K562 (cell line): Measurements from ENCODE around the gene TMEM150C. TPM values are rescaled to one million over a fixed set of nuclear protein-coding genes. Genes with fewer than 3 reads are reported as not detected.

Source experiments
- ATAC-seq: fragments of 200-7000 bp; cut with Tn5 transposase; 3 replicates; pipeline ENCODE4 v1.9.1; 2020; ENCODE audit warnings: moderate library complexity
- BruUV-seq: library from RNA; stranded (reverse); fragments of 400-500 nt; replicated peaks from 2 replicates; lab custom pipeline; 2021; lab: Mats Ljungman, UMichigan
- CTCF ChIA-PET: fragments of 300-600 bp; formaldehyde crosslinking; extraction: SDS; loops from one replicate; lab custom pipeline; 2021; ENCODE audit warnings: low intra/inter-chr PET ratio; lab: Yijun Ruan, JAX
- POLR2A ChIA-PET: fragments of 300-600, 350-650 bp; sonication (Branson Sonifier 250); formaldehyde crosslinking; extraction: SDS; loops from one replicate; lab custom pipeline; 2021; ENCODE audit warnings: antibody characterized with exemption, inconsistent platforms; lab: Yijun Ruan, JAX
- DNase-seq, 4 experiments: peaks; one replicate each; pipeline versions ENCODE4 v3.0.0 to v3.0.0-alpha.2; 2011 to 2018; ENCODE audit warnings: low spot score in 3 of 4, mixed read lengths in 3 of 4; ENCODE audit errors: extremely low read depth in 1 of 4
- FAIRE-seq: peaks from 2 replicates; lab custom pipeline; 2011; peaks lifted over from hg19 to GRCh38; lab: Jason Lieb, UNC
- H2AFZ ChIP-seq: 2 replicates; pipeline ENCODE4 v1.6.0; 2011; ENCODE audit warnings: low read depth, low read length, control low read depth, inconsistent platforms
- H3K27ac ChIP-seq: fragments of 200-600 bp; 3 replicates; pipeline ENCODE4 v1.8.0; 2011; ENCODE audit warnings: low read depth, mild to moderate bottlenecking, control low read depth, inconsistent platforms, low read length, moderate library complexity, mixed read lengths; ENCODE audit errors: extremely low read depth
- H3K27me3 ChIP-seq, 2 experiments: fragments of 300-600 bp in 1 of 2; 2 replicates in 1 of 2; 3 replicates in 1 of 2; pipeline versions ENCODE4 v1.6.0 to v1.8.0; 2011; ENCODE audit warnings: inconsistent platforms in 2 of 2, low read length in 2 of 2, mild to moderate bottlenecking in 1 of 2, mixed read lengths in 1 of 2, moderate library complexity in 1 of 2; ENCODE audit not compliant: control insufficient read depth in 2 of 2, insufficient read depth in 2 of 2
- H3K36me3 ChIP-seq: fragments of 300-600 bp; 3 replicates; pipeline ENCODE4 v1.8.0; 2011; ENCODE audit warnings: mild to moderate bottlenecking, low read length, inconsistent platforms; ENCODE audit not compliant: control insufficient read depth, insufficient read depth
- H3K4me1 ChIP-seq, 2 experiments: fragments of 200-600 bp in 1 of 2; replicated peaks in 1 of 2; 2 replicates in 1 of 2; 3 replicates in 1 of 2; pipeline versions ENCODE4 v1.5.1 to v1.8.0; 2011; ENCODE audit warnings: inconsistent platforms in 2 of 2, low read length in 2 of 2, mild to moderate bottlenecking in 1 of 2, mixed read lengths in 1 of 2, moderate library complexity in 1 of 2; ENCODE audit not compliant: control insufficient read depth in 2 of 2, insufficient read depth in 2 of 2
- H3K4me2 ChIP-seq: 2 replicates; pipeline ENCODE4 v1.6.1; 2011; ENCODE audit warnings: low read length, control low read depth, inconsistent platforms, mixed read lengths; ENCODE audit not compliant: insufficient read depth
- H3K4me3 ChIP-seq: fragments of 200-600 bp; sonication (generic), shearing (Covaris generic); 2 replicates; pipeline ENCODE4 v1.5.1; 2016; ENCODE audit warnings: control low read depth, inconsistent platforms
- H3K79me2 ChIP-seq: fragments of 200-600 bp; 3 replicates; pipeline ENCODE4 v1.8.0; 2011; ENCODE audit warnings: low read length, inconsistent platforms; ENCODE audit not compliant: control insufficient read depth, insufficient read depth
- H3K9ac ChIP-seq, 2 experiments: 2 replicates each; pipeline versions ENCODE4 v1.6.0 to v1.6.1; 2011; ENCODE audit warnings: low read depth in 2 of 2, low read length in 2 of 2, control low read depth in 1 of 2, inconsistent platforms in 1 of 2, mild to moderate bottlenecking in 1 of 2, mixed read lengths in 1 of 2; ENCODE audit not compliant: insufficient read depth in 1 of 2
- H3K9me1 ChIP-seq: one replicate; pipeline ENCODE4 v1.6.0; 2011; ENCODE audit warnings: inconsistent platforms, mild to moderate bottlenecking, low read length, moderate library complexity; ENCODE audit not compliant: control insufficient read depth, insufficient read depth
- H3K9me3 ChIP-seq: replicated peaks from 2 replicates; pipeline ENCODE4 v1.5.1; 2011; ENCODE audit warnings: low read depth, low read length, inconsistent platforms; ENCODE audit not compliant: control insufficient read depth, insufficient read depth
- H4K20me1 ChIP-seq: replicated peaks from 2 replicates; pipeline ENCODE4 v1.6.1; 2011; ENCODE audit warnings: low read length, inconsistent platforms, mixed read lengths; ENCODE audit not compliant: control insufficient read depth, insufficient read depth
- ZNF324 ChIP-seq: fragments of 250-450 bp; sonication (Bioruptor Pico); IDR thresholded peaks from 2 replicates; pipeline ENCODE4 v1.4.0; 2020; ENCODE audit warnings: mild to moderate bottlenecking
- ZNF408 ChIP-seq: fragments of 250-450 bp; sonication (Bioruptor Pico); IDR thresholded peaks from 2 replicates; pipeline ENCODE4 v1.4.0; 2020; ENCODE audit warnings: low read depth, mild to moderate bottlenecking, moderate library complexity
- WGBS: fragments of 100-300 bp; shearing (Covaris generic); methylation state at CpG from one replicate; pipeline ENCODE4 v1.1.6; 2016; ENCODE audit warnings: low coverage, mixed read lengths; ENCODE audit not compliant: insufficient coverage; ENCODE audit errors: missing lambda C conversion rate; 5-methylcytosine and 5-hydroxymethylcytosine counted together
- in situ Hi-C: fragments of 300-500 bp; cut with MboI; formaldehyde crosslinking; loops from 4 replicates; pipeline ENCODE4 v1.15.0; 2018; ENCODE audit warnings: inconsistent platforms, mixed read lengths
- intact Hi-C: fragments of 100-400 bp; cut with micrococcal nuclease; formaldehyde crosslinking; loops from 2 replicates; pipeline ENCODE4 v1.14.2; 2022
- polyA plus RNA-seq, 8 experiments: library from polyadenylated mRNA; depleted of rRNA in 4 of 8; stranded (reverse) in 5 of 8; unstranded in 3 of 8; fragments of >200 nt; fragmentation: Nextera tagmentation in 2 of 8; fragmentation: Illumina TruSeq in 1 of 8; extraction: Ambion mirVana in 2 of 8; extraction: Trizol in 1 of 8; gene quantifications; 2 replicates each; pipeline versions ENCODE4 v1.2.1 to v1.2.3, GENCODE V29; 2011 to 2014; ENCODE audit warnings: inconsistent platforms in 1 of 8, missing spikeins in 1 of 8
- total RNA-seq, 7 experiments: library from RNA; depleted of rRNA in 6 of 7; stranded (reverse); fragments of >200 nt in 6 of 7; fragmentation: Illumina TruSeq in 2 of 7; extraction: Trizol in 2 of 7; gene quantifications; 2 replicates each; pipeline versions ENCODE4 v1.2.1 to v1.2.3, GENCODE V29; 2011 to 2021; ENCODE audit warnings: low replicate concordance in 1 of 7
- TF ChIP-seq, protein P1 (sequence below), 2 experiments: fragments of 450-650 bp; IDR thresholded peaks; 2 replicates each; pipeline ENCODE4 v1.6.1; 2018; ENCODE audit warnings: mild to moderate bottlenecking in 2 of 2, low read depth in 1 of 2; ENCODE audit not compliant: partially characterized antibody in 2 of 2

The TMEM150C gene
- total and polyA plus RNA-seq, 9 of the 15 experiments (the other 6 are each of a cell fraction or from before 2014, with no cell fraction given), result 0.07 TPM; not detected in 8

DNA sequence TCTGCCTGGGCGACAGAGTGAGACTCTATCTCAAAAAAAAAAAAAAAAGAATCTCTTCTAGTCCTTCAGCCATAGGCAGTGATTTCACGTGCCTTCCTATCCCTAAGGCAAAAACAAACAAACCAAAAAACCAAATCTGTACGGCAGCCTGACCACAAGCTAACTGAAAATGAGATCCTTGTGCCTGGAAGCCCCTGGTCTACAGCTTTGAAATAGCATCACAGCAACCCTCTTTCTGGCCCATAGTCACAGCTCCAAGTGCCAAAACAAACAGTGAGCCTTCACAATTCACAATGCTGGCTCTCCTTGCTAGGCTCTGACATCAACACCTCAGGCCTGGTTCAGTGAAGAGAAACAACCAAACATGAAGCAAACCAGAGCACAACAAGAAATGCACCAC, 46.1 kb downstream of the TMEM150C start:
- no peaks in the 10 kb centered on the region for H3K79me2 ChIP-seq
- no peak overlapping the region for H2AFZ ChIP-seq
- no peak overlapping the region for H3K4me3 ChIP-seq
- POLR2A ChIA-PET, result interaction anchor here (2.3 kb wide), 1 partner anchor 11 kb away, joined by 7 read pairs; no protein-coding TSS in a partner anchor
- H3K27ac ChIP-seq, result no peak overlapping the region
- H3K4me1 ChIP-seq, result no peaks in the 10 kb centered on the region
- H4K20me1 ChIP-seq, result no peaks in the 10 kb centered on the region
- no peak for DNase-seq
- intact Hi-C loops, result no loop called here
- FAIRE-seq, result no peak
- H3K9me3 ChIP-seq, result no peaks in the 10 kb centered on the region
- no peak for TF ChIP-seq ZNF324 (CRISPR knock-in tag)
- no peak for TF ChIP-seq ZNF408 (CRISPR knock-in tag)
- TF ChIP-seq, protein P1, sequence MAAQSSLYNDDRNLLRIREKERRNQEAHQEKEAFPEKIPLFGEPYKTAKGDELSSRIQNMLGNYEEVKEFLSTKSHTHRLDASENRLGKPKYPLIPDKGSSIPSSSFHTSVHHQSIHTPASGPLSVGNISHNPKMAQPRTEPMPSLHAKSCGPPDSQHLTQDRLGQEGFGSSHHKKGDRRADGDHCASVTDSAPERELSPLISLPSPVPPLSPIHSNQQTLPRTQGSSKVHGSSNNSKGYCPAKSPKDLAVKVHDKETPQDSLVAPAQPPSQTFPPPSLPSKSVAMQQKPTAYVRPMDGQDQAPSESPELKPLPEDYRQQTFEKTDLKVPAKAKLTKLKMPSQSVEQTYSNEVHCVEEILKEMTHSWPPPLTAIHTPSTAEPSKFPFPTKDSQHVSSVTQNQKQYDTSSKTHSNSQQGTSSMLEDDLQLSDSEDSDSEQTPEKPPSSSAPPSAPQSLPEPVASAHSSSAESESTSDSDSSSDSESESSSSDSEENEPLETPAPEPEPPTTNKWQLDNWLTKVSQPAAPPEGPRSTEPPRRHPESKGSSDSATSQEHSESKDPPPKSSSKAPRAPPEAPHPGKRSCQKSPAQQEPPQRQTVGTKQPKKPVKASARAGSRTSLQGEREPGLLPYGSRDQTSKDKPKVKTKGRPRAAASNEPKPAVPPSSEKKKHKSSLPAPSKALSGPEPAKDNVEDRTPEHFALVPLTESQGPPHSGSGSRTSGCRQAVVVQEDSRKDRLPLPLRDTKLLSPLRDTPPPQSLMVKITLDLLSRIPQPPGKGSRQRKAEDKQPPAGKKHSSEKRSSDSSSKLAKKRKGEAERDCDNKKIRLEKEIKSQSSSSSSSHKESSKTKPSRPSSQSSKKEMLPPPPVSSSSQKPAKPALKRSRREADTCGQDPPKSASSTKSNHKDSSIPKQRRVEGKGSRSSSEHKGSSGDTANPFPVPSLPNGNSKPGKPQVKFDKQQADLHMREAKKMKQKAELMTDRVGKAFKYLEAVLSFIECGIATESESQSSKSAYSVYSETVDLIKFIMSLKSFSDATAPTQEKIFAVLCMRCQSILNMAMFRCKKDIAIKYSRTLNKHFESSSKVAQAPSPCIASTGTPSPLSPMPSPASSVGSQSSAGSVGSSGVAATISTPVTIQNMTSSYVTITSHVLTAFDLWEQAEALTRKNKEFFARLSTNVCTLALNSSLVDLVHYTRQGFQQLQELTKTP (IDR thresholded peaks at IDR 0.05; ENCODE audit: low read depth in 1 of 2, partially characterized antibody in 2 of 2), result no peak
- H3K9ac ChIP-seq, result no peak overlapping the region
- no peaks in the 10 kb centered on the region for H3K9me1 ChIP-seq
- 5% methylated on average over 2 of the region's 3 CpGs for WGBS
- H3K36me3 ChIP-seq, result no peaks in the 10 kb centered on the region
- CTCF ChIA-PET, result no interaction called here
- in situ Hi-C loops, result no loop called here
- peaks cover 12 to 36% of the 10 kb centered on the region in 2 experiments for H3K27me3 ChIP-seq
- no TSS peak for BruUV-seq
- H3K4me2 ChIP-seq, result no peak overlapping the region
- ATAC-seq, result no peak
